LoVo (cell line): ENCODE data around the gene RIC8B.

ENCODE experiments used
- DNase-seq: peaks from one replicate; pipeline ENCODE4 v3.0.0-alpha.2; 2016; ENCODE audit warnings: low spot score

Gene RIC8B

GRCh38 chr12:106801830-106802533, 27.5 kb downstream of the RIC8B start:
- no peak for DNase-seq

GRCh38 chr12:106804668-106805067, 30.2 kb downstream of the RIC8B start:
- no peak for DNase-seq

- no peak for DNase-seq
These were observed 40.2 kb downstream of the RIC8B start for GRCh38 chr12:106814714-106815113.

- DNase-seq: no peak
These were observed 41.3 kb downstream of the RIC8B start for GRCh38 chr12:106815741-106816140.

GRCh38 chr12:106816231-106816630, 41.7 kb downstream of the RIC8B start:
- DNase-seq: no peak

- DNase-seq: no peak
These were observed 45.5 kb downstream of the RIC8B start for GRCh38 chr12:106819991-106820390.

GRCh38 chr12:106831699-106832098, 57.2 kb downstream of the RIC8B start:
- DNase-seq: no peak

GRCh38 chr12:106837782-106838181, 63.3 kb downstream of the RIC8B start:
- no peak for DNase-seq

- no peak for DNase-seq
These were observed 64.9 kb downstream of the RIC8B start for GRCh38 chr12:106839333-106839732.

- peak; percentile 13 for DNase-seq
These were observed 65.8 kb downstream of the RIC8B start for GRCh38 chr12:106840243-106840642.

- peak; percentile 57 for DNase-seq
These were observed 67.2 kb downstream of the RIC8B start for GRCh38 chr12:106841510-106842302.

GRCh38 chr12:106845902-106846301, 71.4 kb downstream of the RIC8B start:
- no peak for DNase-seq

- DNase-seq: no peak
These were observed 73.4 kb downstream of the RIC8B start for GRCh38 chr12:106847861-106848260.

GRCh38 chr12:106851306-106851705, 76.8 kb downstream of the RIC8B start:
- DNase-seq: no peak

- no peak for DNase-seq
These were observed 80.2 kb downstream of the RIC8B start for GRCh38 chr12:106854723-106855122.

- DNase-seq: no peak
These were observed 80.8 kb downstream of the RIC8B start for GRCh38 chr12:106855221-106855758.

- peak; percentile 15 for DNase-seq
These were observed 87.8 kb downstream of the RIC8B start for GRCh38 chr12:106861984-106862916.

GRCh38 chr12:106863189-106863588, 88.7 kb downstream of the RIC8B start:
- no peak for DNase-seq

GRCh38 chr12:106865683-106866082, 91.2 kb downstream of the RIC8B start:
- no peak for DNase-seq

GRCh38 chr12:106866426-106867080, 92.1 kb downstream of the RIC8B start:
- no peak for DNase-seq

GRCh38 chr12:106867651-106868050, 93.2 kb downstream of the RIC8B start:
- no peak for DNase-seq
